Nucleus accumbens (tissue), 56 donors: Measurements from ENCODE around the gene EDIL3.
"Not testable (repeated sequence)": the region's sequence is repeated elsewhere in the genome, so short reads cannot be mapped to it uniquely, and the experiment has no call there.

Experiments used
- DNase-seq, 56 donors: peaks; one replicate each; lab custom pipeline; 2025; lab: John Stamatoyannopoulos, UW

The EDIL3 gene

GRCh38 chr5:84304599-84304998 is 80.1 kb downstream of the EDIL3 start:
- no peak for DNase-seq

GRCh38 chr5:84303315-84303714 is 81.4 kb downstream of the EDIL3 start:
- no peak for DNase-seq

- DNase-seq, result no peak
Measured at GRCh38 chr5:84301535-84301934, 83.1 kb downstream of the EDIL3 start.

- no peak for DNase-seq
Measured at GRCh38 chr5:84299959-84300358, 84.7 kb downstream of the EDIL3 start.

GRCh38 chr5:84298628-84299027 is 86.1 kb downstream of the EDIL3 start:
- DNase-seq, result no peak

GRCh38 chr5:84297641-84298040 is 87.0 kb downstream of the EDIL3 start:
- not testable (repeated sequence) for DNase-seq

- no peak for DNase-seq
Measured at GRCh38 chr5:84292788-84293653, 91.7 kb downstream of the EDIL3 start.

GRCh38 chr5:84292000-84292642 is 92.6 kb downstream of the EDIL3 start:
- DNase-seq, result peak in 2 of 56 donors; percentile 26 to 39

- no peak for DNase-seq
Measured at GRCh38 chr5:84290673-84291072, 94.0 kb downstream of the EDIL3 start.

- DNase-seq, result peak in 6 of 56 donors; percentile 2 to 41 (median 6)
Measured at GRCh38 chr5:84290161-84290560, 94.5 kb downstream of the EDIL3 start.

- no peak for DNase-seq
Measured at GRCh38 chr5:84287951-84288350, 96.7 kb downstream of the EDIL3 start.

- no peak for DNase-seq
Measured at GRCh38 chr5:84286662-84287061, 98.0 kb downstream of the EDIL3 start.

GRCh38 chr5:84285641-84286637 is 98.7 kb downstream of the EDIL3 start:
- no peak for DNase-seq

- no peak for DNase-seq
Measured at GRCh38 chr5:84281383-84281782, 103.3 kb downstream of the EDIL3 start.

- no peak for DNase-seq
Measured at GRCh38 chr5:84279234-84279633, 105.4 kb downstream of the EDIL3 start.

GRCh38 chr5:84275609-84276008 is 109.1 kb downstream of the EDIL3 start:
- no peak for DNase-seq

- DNase-seq, result peak in 7 of 56 donors; percentile 1 to 45 (median 8)
Measured at GRCh38 chr5:84274585-84275468, 109.9 kb downstream of the EDIL3 start.

- no peak for DNase-seq
Measured at GRCh38 chr5:84273517-84273883, 111.2 kb downstream of the EDIL3 start.

- DNase-seq, result no peak
Measured at GRCh38 chr5:84272771-84273516, 111.7 kb downstream of the EDIL3 start.
